HG02840 (cell line): Measurements from ENCODE around the gene IFT122.
"Not testable (repeated sequence)": the region's sequence is repeated elsewhere in the genome, so short reads cannot be mapped to it uniquely, and the experiment has no call there.

Experiments
- ATAC-seq: cut with Tn5 transposase; IDR thresholded peaks from one replicate; pipeline ENCODE4 v1.9.1; 2021; ENCODE audit warnings: mild to moderate bottlenecking, moderate library complexity, moderate number of reproducible peaks; ENCODE audit not compliant: unreplicated experiment, low FRiP score

Gene IFT122, protein sequence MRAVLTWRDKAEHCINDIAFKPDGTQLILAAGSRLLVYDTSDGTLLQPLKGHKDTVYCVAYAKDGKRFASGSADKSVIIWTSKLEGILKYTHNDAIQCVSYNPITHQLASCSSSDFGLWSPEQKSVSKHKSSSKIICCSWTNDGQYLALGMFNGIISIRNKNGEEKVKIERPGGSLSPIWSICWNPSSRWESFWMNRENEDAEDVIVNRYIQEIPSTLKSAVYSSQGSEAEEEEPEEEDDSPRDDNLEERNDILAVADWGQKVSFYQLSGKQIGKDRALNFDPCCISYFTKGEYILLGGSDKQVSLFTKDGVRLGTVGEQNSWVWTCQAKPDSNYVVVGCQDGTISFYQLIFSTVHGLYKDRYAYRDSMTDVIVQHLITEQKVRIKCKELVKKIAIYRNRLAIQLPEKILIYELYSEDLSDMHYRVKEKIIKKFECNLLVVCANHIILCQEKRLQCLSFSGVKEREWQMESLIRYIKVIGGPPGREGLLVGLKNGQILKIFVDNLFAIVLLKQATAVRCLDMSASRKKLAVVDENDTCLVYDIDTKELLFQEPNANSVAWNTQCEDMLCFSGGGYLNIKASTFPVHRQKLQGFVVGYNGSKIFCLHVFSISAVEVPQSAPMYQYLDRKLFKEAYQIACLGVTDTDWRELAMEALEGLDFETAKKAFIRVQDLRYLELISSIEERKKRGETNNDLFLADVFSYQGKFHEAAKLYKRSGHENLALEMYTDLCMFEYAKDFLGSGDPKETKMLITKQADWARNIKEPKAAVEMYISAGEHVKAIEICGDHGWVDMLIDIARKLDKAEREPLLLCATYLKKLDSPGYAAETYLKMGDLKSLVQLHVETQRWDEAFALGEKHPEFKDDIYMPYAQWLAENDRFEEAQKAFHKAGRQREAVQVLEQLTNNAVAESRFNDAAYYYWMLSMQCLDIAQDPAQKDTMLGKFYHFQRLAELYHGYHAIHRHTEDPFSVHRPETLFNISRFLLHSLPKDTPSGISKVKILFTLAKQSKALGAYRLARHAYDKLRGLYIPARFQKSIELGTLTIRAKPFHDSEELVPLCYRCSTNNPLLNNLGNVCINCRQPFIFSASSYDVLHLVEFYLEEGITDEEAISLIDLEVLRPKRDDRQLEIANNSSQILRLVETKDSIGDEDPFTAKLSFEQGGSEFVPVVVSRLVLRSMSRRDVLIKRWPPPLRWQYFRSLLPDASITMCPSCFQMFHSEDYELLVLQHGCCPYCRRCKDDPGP

DNA sequence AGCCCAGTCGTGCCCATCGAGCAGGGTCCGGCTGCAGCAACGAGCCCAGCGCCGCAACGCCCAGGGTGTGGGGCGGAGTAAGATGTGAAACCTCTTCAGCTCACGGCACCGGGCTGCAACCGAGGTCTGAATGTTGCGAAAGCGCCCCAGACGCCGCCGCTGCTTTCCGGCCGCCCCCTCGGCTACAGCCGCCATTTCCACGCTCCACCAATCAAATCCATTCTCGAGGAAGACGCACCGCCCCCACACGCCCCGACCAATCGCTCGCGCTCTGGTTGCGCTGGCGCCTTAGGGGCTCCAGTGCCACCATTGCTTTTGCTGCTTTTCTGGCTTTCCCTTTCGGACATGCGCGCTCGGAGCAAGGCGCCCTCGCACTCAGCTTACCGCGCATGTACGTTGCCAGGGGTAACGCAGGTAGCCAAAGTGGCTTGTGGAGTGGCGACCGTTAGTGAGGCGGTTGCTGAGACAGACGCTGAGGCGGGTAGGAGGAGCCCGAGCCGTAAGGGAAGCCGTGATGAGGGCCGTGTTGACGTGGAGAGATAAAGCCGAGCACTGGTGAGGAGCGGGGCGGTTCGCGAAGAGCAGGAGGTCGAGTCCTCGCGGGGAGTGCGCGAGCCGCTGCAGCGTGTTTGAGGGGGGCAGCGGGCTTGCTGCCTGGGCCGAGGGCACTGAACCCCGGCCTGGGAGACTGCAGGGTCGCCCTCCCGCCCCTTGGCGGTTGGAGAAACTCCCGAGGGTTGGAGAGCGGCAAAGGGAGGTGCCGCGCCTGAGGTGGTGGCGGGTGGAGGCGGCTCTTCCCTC is at the start of gene IFT122, which contains the start of gene MBD4:
Gene IFT122, plus strand, starts transcription at position 408 of the 801 bp plus-strand sequence. Its CDS starts 107 bp downstream, at position 515.
Gene MBD4, minus strand, starts transcription at position 132 of the 801 bp plus-strand sequence. Its CDS starts 115 bp downstream, at position 17.
- peak; percentile 90 for ATAC-seq

GRCh38 chr3:129391583-129391982 is 48.4 kb upstream of the IFT122 start:
- not testable (repeated sequence) for ATAC-seq

GRCh38 chr3:129392106-129392887 is 47.7 kb upstream of the IFT122 start:
- not testable (repeated sequence) for ATAC-seq

DNA sequence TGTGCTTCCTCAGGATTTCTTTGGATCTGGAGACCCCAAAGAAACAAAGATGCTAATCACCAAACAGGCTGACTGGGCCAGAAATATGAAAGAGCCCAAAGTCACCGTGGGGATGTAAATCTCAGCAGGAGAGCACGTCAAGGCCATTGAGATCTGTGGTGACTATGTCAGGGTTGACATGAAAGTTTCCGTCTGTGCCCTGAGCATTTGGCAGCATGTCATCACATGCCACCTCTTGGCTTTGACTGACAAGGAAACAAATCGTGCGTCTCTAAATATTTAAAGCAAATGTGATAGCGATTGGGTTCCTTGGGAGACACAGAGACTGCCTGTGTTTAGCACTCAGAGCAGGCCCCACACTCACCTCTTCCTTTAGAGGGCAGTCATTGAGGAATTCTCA is 46.8 kb upstream of the IFT122 start:
- no peak for ATAC-seq

- ATAC-seq, result not testable (repeated sequence)
Measured at GRCh38 chr3:129393760-129394564, 46.1 kb upstream of the IFT122 start.

DNA sequence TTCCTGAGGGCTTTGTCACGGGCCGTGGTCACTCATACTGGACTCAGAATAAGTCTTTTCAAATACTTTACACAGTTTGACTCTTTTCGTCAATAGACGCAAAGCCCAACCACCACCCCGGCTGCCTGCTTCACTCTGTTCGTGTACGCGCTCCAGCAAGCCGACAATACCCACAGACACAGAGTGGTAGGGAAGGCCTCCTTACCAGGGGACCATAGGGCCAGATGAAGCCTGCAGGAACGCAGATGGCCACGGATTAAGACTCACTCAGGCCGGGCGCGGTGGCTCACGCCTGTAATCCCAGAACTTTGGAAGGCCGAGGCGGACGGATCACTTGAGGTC is 41.2 kb upstream of the IFT122 start:
- peak; percentile 4 for ATAC-seq

GRCh38 chr3:129399145-129399894 is 40.7 kb upstream of the IFT122 start:
- peak; percentile 73 for ATAC-seq

DNA sequence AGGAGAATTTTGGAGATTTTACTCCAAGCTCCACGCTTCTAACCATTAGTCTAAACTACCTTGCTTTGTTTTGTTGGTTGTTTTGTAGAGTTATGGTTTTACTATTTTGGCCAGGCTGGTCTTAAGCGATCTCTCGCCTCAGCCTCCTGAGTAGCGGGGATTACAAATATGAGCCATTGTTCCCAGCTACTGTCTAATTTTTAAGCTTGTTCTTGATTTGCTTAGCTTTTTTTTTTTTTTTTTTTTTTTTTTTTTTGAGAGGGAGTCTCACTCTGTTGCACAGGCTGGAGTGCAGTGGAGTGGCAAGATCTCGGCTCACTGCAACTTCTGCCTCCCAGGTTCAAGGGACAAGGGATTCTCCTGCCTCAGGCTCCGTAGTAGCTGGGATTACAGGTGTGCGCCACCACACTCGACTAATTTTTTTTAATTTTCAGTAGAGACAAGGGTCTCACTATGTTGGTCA is 40.1 kb upstream of the IFT122 start:
- peak; percentile 10 for ATAC-seq

GRCh38 chr3:129402210-129402609 is 37.8 kb upstream of the IFT122 start:
- ATAC-seq, result no peak

DNA sequence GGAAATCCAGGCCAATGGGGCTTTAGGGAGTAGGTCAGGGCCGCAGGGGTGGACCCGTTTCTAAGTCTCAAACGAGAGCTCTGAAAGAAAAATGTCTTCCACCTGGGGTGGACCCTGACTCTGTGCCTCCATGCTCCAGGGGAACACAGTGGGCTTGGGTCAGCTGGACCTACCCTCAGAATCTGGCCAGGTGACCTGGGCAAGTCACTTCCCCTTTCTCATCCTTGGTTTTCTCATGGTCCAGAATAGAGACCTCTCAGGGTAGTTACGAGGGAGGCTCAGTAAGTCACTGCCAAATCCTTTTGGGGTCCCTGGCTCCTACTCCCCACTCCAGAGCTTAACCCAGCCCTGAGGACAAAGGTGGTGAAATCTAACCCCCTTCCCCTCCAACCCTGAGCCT is 37.4 kb upstream of the IFT122 start:
- no peak for ATAC-seq

DNA sequence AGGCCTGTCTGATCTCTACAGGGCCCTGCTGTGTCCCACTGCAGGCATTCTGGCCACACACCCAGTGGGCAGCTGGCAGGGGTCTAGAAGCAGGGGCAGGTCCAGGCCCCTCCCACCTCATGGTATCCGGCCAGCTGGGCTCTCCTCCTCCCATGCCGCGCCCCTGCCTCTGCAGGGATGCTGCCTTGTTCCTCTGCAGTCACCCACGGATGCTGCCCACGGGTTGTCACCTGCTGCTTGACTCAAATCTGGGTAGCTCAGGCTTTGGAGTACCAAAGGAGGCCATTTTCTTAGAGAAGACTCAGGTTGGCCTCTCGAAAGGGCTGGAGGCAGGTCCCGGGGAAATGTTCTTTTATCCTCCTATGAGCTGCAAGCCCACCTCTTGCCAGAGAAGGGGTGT is 36.6 kb upstream of the IFT122 start:
- no peak for ATAC-seq

DNA sequence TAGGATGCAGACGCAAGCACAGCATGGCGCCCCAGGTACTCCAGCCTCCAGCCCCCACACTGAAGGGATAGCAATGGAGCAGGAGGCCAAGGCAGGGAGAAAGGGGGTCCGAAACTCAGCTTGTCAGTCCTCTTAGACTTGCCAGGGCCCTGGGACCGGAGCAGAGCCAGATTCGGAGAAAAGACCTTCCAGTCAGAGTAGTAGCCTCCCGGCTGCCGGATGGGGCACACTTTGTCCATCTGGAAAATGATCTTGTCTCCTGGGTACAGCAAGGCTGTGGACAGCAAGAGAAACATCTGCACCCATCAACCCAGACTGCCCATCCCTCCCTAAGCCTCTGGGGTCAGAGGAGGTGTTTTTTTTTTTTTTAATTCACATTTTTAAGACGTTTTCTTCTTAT is 35.9 kb upstream of the IFT122 start:
- no peak for ATAC-seq

- ATAC-seq, result no peak
Measured at GRCh38 chr3:129404610-129405009, 35.4 kb upstream of the IFT122 start.

DNA sequence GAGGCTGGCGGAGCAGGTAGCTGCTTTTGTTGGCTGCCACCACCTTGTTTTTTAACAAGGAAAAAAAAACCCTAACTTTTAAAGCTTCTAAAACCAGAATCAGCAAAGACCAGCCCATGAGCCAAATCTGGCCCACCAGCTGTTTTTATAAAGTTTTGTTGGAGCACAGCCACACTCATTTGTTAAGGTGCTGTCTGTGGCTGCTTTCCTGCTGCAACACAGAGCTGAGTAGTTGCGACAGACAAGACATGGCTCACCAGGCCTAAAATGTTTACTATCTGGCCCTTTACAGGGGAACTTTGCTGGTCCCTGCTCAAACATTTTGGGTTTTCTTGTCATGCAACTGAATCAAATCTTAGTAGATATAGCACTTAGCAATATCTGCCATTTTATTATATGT is 30.5 kb upstream of the IFT122 start:
- ATAC-seq, result no peak

DNA sequence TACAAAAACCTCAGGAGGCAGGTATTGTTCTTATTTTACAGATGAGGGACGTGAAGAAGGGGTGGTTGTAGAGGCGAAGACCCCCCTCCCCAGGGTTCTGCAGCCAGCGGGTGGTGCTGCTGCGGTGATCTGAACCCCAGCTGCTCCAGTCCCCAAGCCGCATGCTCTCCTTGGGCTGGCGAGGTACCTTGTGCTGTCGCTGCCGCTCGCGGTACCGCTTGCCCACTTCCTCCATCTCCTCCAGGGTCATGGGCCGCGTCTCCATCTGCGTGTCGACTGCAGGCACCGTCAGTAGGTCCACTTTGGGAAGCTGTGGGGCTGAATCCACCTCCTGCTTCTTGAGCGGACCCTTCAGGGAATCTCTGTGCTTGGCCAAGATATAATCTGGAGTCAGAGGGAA is 29.1 kb upstream of the IFT122 start:
- ATAC-seq, result no peak

DNA sequence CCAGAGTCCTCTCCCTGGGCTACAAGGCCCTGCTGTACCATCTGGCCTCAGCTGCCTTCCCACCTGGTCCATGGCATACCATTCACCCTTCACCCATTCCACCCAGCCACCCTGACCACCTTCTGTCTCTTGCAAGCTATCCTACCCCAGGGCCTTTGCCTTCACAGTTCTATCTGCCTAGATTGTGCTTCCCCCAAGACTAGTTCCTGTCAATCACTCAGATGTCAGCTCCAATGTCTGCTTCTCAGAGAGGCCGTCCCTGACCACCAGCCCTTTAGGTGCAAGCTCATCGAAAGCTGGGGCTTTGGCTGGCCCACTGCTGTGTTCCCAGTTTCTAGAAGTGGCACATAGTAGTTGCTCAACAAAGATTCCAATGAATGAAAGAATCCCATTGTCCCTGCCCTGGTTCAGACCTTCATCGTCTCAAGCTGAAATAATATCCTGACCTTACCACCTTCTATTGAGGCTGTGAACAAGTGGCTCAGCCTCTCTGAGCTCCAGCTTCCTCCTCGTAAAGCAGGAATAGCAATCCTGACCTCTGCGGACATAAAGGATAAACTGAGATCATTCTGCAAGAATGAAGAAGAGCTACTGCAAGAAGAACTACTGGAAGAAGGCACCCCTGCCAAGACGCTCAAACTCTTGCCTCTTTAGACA is 27.4 kb upstream of the IFT122 start:
- ATAC-seq, result no peak

GRCh38 chr3:129413238-129413637 is 26.8 kb upstream of the IFT122 start:
- ATAC-seq, result not testable (repeated sequence)
